GM12878 (cell line): ENCODE data around the gene DUSP12. TPM values are rescaled to one million over a fixed set of nuclear protein-coding genes. Genes with fewer than 3 reads are reported as not detected.

Source experiments
- ATAC-seq: fragments of 200-7000 bp; cut with Tn5 transposase; 3 replicates; pipeline ENCODE4 v1.9.1; 2020; ENCODE audit warnings: mild to moderate bottlenecking, moderate library complexity
- BruUV-seq: library from RNA; stranded (reverse); fragments of 400-500 nt; replicated peaks from 2 replicates; lab custom pipeline; 2021; lab: Mats Ljungman, UMichigan
- CTCF ChIA-PET: fragments of 300-600 bp; sonication (Branson Sonifier 250); formaldehyde crosslinking; extraction: SDS; loops from one replicate; lab custom pipeline; 2021; ENCODE audit warnings: inconsistent platforms; lab: Yijun Ruan, JAX
- POLR2A ChIA-PET: fragments of 350-600 bp; formaldehyde crosslinking; extraction: SDS; loops from one replicate; lab custom pipeline; 2021; ENCODE audit warnings: inconsistent platforms; lab: Charles Lee
- RAD21 ChIA-PET: fragments of 300-600 bp; sonication (Branson Sonifier 250); formaldehyde crosslinking; loops from one replicate; lab custom pipeline; 2023; ENCODE audit warnings: antibody characterized with exemption; ENCODE audit not compliant: unreplicated experiment; lab: Charles Lee
- SMC1A ChIA-PET: fragments of 300-600 bp; sonication (Branson Sonifier 250); formaldehyde crosslinking; loops from one replicate; lab custom pipeline; 2023; ENCODE audit not compliant: unreplicated experiment, uncharacterized antibody; lab: Charles Lee
- DNase-seq: peaks from one replicate; pipeline ENCODE4 v3.0.0-alpha.2; 2011; ENCODE audit warnings: low read depth, low spot score
- FAIRE-seq: peaks from 3 replicates; lab custom pipeline; 2011; peaks lifted over from hg19 to GRCh38; lab: Jason Lieb, UNC
- H2AFZ ChIP-seq: 2 replicates; pipeline ENCODE4 v1.6.0; 2011; ENCODE audit warnings: low read depth, low read length, control low read depth; ENCODE audit not compliant: control insufficient read depth
- H3K27ac ChIP-seq: 2 replicates; pipeline ENCODE4 v1.5.1; 2011; ENCODE audit warnings: control low read depth; ENCODE audit not compliant: control insufficient read depth, insufficient read depth
- H3K27me3 ChIP-seq, 2 experiments: replicated peaks in 1 of 2; 2 replicates each; pipeline versions ENCODE4 v1.6.0 to v1.6.1; 2011; ENCODE audit warnings: low read length in 1 of 2; ENCODE audit not compliant: control insufficient read depth in 2 of 2, insufficient read depth in 2 of 2
- H3K36me3 ChIP-seq, 2 experiments: 2 replicates each; pipeline ENCODE4 v1.5.1; 2011; ENCODE audit warnings: low read length in 1 of 2; ENCODE audit not compliant: control insufficient read depth in 2 of 2, insufficient read depth in 2 of 2
- H3K4me1 ChIP-seq: 2 replicates; pipeline ENCODE4 v1.6.1; 2011; ENCODE audit warnings: mild to moderate bottlenecking, low read length, moderate library complexity, mixed read lengths; ENCODE audit not compliant: control insufficient read depth, insufficient read depth
- H3K4me2 ChIP-seq: 2 replicates; pipeline ENCODE4 v1.6.0; 2011; ENCODE audit warnings: control low read depth; ENCODE audit not compliant: control insufficient read depth, insufficient read depth
- H3K4me3 ChIP-seq: fragments of 200-600 bp; sonication (generic); 2 replicates; pipeline ENCODE4 v1.5.1; 2016
- H3K79me2 ChIP-seq: 2 replicates; pipeline ENCODE4 v1.6.0; 2011; ENCODE audit warnings: low read length; ENCODE audit not compliant: control insufficient read depth, insufficient read depth
- H3K9ac ChIP-seq: 2 replicates; pipeline ENCODE4 v1.8.0; 2011; ENCODE audit warnings: low read length, control low read depth, mixed read lengths; ENCODE audit not compliant: control insufficient read depth, insufficient read depth
- H3K9me3 ChIP-seq: replicated peaks from 3 replicates; pipeline ENCODE4 v1.5.1; 2011; ENCODE audit warnings: mild to moderate bottlenecking, low read length; ENCODE audit not compliant: control insufficient read depth, insufficient read depth
- H4K20me1 ChIP-seq: 2 replicates; pipeline ENCODE4 v1.6.0; 2011; ENCODE audit not compliant: control insufficient read depth, insufficient read depth
- BRCA1 ChIP-seq: IDR thresholded peaks from 2 replicates; pipeline ENCODE4 v1.6.1; 2011; ENCODE audit warnings: low read depth, low read length, improper control_type of control experiment
- CBFB ChIP-seq: IDR thresholded peaks from 2 replicates; pipeline ENCODE4 v1.6.1; 2016; ENCODE audit warnings: antibody characterized with exemption, low read depth
- DPF2 ChIP-seq: fragments of 450-650 bp; IDR thresholded peaks from 2 replicates; pipeline ENCODE4 v1.6.1; 2017; ENCODE audit warnings: mild to moderate bottlenecking
- EGR1 ChIP-seq, 2 experiments: IDR thresholded peaks; 1 replicate in 1 of 2; 2 replicates in 1 of 2; pipeline ENCODE4 v1.6.1; 2011 to 2012; ENCODE audit warnings: low read depth in 2 of 2, low read length in 2 of 2, borderline replicate concordance in 1 of 2, mild to moderate bottlenecking in 1 of 2, moderate library complexity in 1 of 2
- KLF5 ChIP-seq: fragments of 450-650 bp; IDR thresholded peaks from 2 replicates; pipeline ENCODE4 v1.6.1; 2014; ENCODE audit warnings: mild to moderate bottlenecking; ENCODE audit not compliant: partially characterized antibody
- NR2C2 ChIP-seq: IDR thresholded peaks from 2 replicates; pipeline ENCODE4 v1.6.1; 2011; ENCODE audit warnings: borderline replicate concordance, low read depth; ENCODE audit not compliant: control insufficient read depth, insufficient read length
- NR2F1 ChIP-seq: fragments of 450-650 bp; conservative IDR thresholded peaks from 2 replicates; pipeline ENCODE4 v1.6.1; 2017; ENCODE audit warnings: mild to moderate bottlenecking
- PML ChIP-seq: IDR thresholded peaks from 2 replicates; pipeline ENCODE4 v1.6.1; 2012; ENCODE audit warnings: low read length, inconsistent platforms
- SREBF1 ChIP-seq: IDR thresholded peaks from 2 replicates; pipeline ENCODE4 v1.6.1; 2012; ENCODE audit warnings: mild to moderate bottlenecking, low read length
- SUZ12 ChIP-seq: fragments of 200-600 bp; sonication (generic); IDR thresholded peaks from one replicate; pipeline ENCODE4 v1.6.1; 2018; ENCODE audit warnings: antibody characterized with exemption, mild to moderate bottlenecking; ENCODE audit not compliant: unreplicated experiment
- YY1 ChIP-seq: IDR thresholded peaks from 2 replicates; pipeline ENCODE4 v1.6.1; 2011; ENCODE audit warnings: low read depth, mild to moderate bottlenecking, low read length
- ZNF207 ChIP-seq: fragments of 450-650 bp; IDR thresholded peaks from 2 replicates; pipeline ENCODE4 v1.6.1; 2014; ENCODE audit warnings: antibody characterized with exemption, mild to moderate bottlenecking, borderline replicate concordance
- ZNF384 ChIP-seq: IDR thresholded peaks from 2 replicates; pipeline ENCODE4 v1.6.1; 2012; ENCODE audit warnings: low read depth, mild to moderate bottlenecking, low read length, improper control_type of control experiment, borderline replicate concordance
- WGBS: methylation state at CpG from one replicate; pipeline ENCODE4 v1.1.6; 2016; ENCODE audit warnings: low lambda C conversion rate; ENCODE audit not compliant: insufficient replicate concordance, insufficient coverage; ENCODE audit errors: missing lambda C conversion rate; 5-methylcytosine and 5-hydroxymethylcytosine counted together
- in situ Hi-C: fragments of 300-500 bp; cut with MboI; formaldehyde crosslinking; loops from 9 replicates; pipeline ENCODE4 v1.14.3; 2018; ENCODE audit warnings: mixed read lengths
- intact Hi-C: fragments of 100-400 bp; cut with micrococcal nuclease; formaldehyde crosslinking; loops from one replicate; pipeline ENCODE4 v1.14.2; 2022; ENCODE audit not compliant: unreplicated experiment
- polyA plus RNA-seq, 11 experiments: library from polyadenylated mRNA; depleted of rRNA in 4 of 11; unstranded in 6 of 11; stranded (reverse) in 5 of 11; fragments of >200 nt; fragmentation: Nextera tagmentation in 4 of 11; fragmentation: Illumina TruSeq in 1 of 11; extraction: Ambion mirVana in 4 of 11; extraction: Trizol in 1 of 11; gene quantifications; 1 replicate in 1 of 11; 2 replicates in 10 of 11; pipeline versions ENCODE4 v1.2.1 to v1.2.3, GENCODE V29; 2011 to 2016; ENCODE audit warnings: inconsistent platforms in 2 of 11, missing spikeins in 2 of 11, low read depth in 1 of 11
- total RNA-seq, 4 experiments: library from RNA; depleted of rRNA in 3 of 4; stranded (reverse); fragments of >200 nt in 3 of 4; fragmentation: Illumina TruSeq in 1 of 4; extraction: Trizol in 1 of 4; gene quantifications; 2 replicates each; pipeline versions ENCODE4 v1.2.1 to v1.2.3, GENCODE V29; 2013 to 2021
- TF ChIP-seq, protein P1 (sequence below): fragments of 450-650 bp; IDR thresholded peaks from 2 replicates; pipeline ENCODE4 v1.6.1; 2017; ENCODE audit warnings: low read depth, mild to moderate bottlenecking, moderate library complexity
- TF ChIP-seq, protein P2 (sequence below): fragments of 450-650 bp; formaldehyde crosslinking; IDR thresholded peaks from 2 replicates; pipeline ENCODE4 v1.5.0; 2022; ENCODE audit warnings: mild to moderate bottlenecking, missing genetic modification characterization
- TF ChIP-seq, protein P3 (sequence below): fragments of 450-650 bp; IDR thresholded peaks from 2 replicates; pipeline ENCODE4 v1.6.1; 2018; ENCODE audit warnings: borderline replicate concordance, mild to moderate bottlenecking; ENCODE audit not compliant: partially characterized antibody

The DUSP12 gene
- total and polyA plus RNA-seq, 10 of the 15 experiments (the other 5 are each of a cell fraction or from before 2014, with no cell fraction given): 7.0 to 51.5 (median 35.4) TPM

DNA sequence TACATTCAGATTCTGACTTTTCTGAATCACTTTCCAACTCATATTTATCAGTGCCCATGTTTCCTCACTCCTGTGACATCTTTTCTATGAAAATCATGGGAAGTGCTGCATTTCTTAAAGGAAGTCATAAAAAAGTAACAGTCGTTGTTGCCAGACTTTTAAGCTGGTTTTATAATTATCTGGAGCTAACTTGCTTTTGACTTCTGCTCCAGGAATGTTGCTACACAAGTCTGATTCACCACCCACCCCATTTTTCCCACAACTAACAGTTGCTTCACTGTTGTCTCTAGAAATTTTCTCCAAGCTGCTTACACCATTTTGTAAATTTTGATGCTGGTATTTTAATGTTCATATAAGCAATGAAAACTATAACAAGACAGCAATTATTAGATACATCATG is 16.1 kb upstream of the DUSP12 start:
- ChIA-PET CTCF (interaction anchor here (0.6 to 16.4 kb wide), 5 partner anchors 25 to 475 kb away, joined by 3 to 262 read pairs (median 4); partner anchors contain the start of genes FCRLA and PCP4L1), RAD21 (interaction anchor here (1.3 to 1.4 kb wide), 2 partner anchors 26 to 244 kb away, joined by 3 read pairs; partner anchors contain the start of gene FCRLA), POLR2A (interaction anchor here (0.6 to 1.0 kb wide), 3 partner anchors 11 to 426 kb away, joined by 3 to 5 read pairs (median 5); no protein-coding TSS in a partner anchor), SMC1A (interaction anchor here (1.2 to 1.7 kb wide), 6 partner anchors 11 to 246 kb away, joined by 3 to 6 read pairs (median 4); no protein-coding TSS in a partner anchor)
- DNase-seq (no peak), ATAC-seq (no peak), FAIRE-seq (no peak)
- Histone ChIP-seq H3K4me3 (no peak overlapping the region), H3K27me3 (no peaks in the 10 kb centered on the region), H2AFZ (no peak overlapping the region), H3K9me3 (no peaks in the 10 kb centered on the region), H4K20me1 (no peaks in the 10 kb centered on the region), H3K4me2 (no peak overlapping the region), H3K36me3 (no peaks in the 10 kb centered on the region), H3K9ac (no peak overlapping the region), H3K79me2 (no peaks in the 10 kb centered on the region), H3K4me1 (peaks cover 55% of the 10 kb centered on the region), H3K27ac (no peak overlapping the region)
- in situ Hi-C loops (no loop called here), intact Hi-C loops (no loop called here)
- WGBS: 27% methylated on average over 1 of the region's 1 CpG
- BruUV-seq: no TSS peak
- TF ChIP-seq SREBF1 (no peak), EGR1 (IDR thresholded peaks at IDR 0.05; ENCODE audit: borderline replicate concordance in 1 of 2, low read depth in 2 of 2, low read length in 2 of 2) (no peak), NR2C2 (no peak), BRCA1 (no peak), KLF5 (no peak), SUZ12 (no peak), ZNF384 (no peak), DPF2 (no peak), PML (no peak), CBFB (no peak), YY1 (no peak), NR2F1 (no peak), ZNF207 (no peak)
- TF ChIP-seq, protein P1, sequence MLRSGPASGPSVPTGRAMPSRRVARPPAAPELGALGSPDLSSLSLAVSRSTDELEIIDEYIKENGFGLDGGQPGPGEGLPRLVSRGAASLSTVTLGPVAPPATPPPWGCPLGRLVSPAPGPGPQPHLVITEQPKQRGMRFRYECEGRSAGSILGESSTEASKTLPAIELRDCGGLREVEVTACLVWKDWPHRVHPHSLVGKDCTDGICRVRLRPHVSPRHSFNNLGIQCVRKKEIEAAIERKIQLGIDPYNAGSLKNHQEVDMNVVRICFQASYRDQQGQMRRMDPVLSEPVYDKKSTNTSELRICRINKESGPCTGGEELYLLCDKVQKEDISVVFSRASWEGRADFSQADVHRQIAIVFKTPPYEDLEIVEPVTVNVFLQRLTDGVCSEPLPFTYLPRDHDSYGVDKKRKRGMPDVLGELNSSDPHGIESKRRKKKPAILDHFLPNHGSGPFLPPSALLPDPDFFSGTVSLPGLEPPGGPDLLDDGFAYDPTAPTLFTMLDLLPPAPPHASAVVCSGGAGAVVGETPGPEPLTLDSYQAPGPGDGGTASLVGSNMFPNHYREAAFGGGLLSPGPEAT: no peak
- TF ChIP-seq, protein P2, sequence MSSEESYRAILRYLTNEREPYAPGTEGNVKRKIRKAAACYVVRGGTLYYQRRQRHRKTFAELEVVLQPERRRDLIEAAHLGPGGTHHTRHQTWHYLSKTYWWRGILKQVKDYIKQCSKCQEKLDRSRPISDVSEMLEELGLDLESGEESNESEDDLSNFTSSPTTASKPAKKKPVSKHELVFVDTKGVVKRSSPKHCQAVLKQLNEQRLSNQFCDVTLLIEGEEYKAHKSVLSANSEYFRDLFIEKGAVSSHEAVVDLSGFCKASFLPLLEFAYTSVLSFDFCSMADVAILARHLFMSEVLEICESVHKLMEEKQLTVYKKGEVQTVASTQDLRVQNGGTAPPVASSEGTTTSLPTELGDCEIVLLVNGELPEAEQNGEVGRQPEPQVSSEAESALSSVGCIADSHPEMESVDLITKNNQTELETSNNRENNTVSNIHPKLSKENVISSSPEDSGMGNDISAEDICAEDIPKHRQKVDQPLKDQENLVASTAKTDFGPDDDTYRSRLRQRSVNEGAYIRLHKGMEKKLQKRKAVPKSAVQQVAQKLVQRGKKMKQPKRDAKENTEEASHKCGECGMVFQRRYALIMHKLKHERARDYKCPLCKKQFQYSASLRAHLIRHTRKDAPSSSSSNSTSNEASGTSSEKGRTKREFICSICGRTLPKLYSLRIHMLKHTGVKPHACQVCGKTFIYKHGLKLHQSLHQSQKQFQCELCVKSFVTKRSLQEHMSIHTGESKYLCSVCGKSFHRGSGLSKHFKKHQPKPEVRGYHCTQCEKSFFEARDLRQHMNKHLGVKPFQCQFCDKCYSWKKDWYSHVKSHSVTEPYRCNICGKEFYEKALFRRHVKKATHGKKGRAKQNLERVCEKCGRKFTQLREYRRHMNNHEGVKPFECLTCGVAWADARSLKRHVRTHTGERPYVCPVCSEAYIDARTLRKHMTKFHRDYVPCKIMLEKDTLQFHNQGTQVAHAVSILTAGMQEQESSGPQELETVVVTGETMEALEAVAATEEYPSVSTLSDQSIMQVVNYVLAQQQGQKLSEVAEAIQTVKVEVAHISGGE: no peak
- TF ChIP-seq, protein P3, sequence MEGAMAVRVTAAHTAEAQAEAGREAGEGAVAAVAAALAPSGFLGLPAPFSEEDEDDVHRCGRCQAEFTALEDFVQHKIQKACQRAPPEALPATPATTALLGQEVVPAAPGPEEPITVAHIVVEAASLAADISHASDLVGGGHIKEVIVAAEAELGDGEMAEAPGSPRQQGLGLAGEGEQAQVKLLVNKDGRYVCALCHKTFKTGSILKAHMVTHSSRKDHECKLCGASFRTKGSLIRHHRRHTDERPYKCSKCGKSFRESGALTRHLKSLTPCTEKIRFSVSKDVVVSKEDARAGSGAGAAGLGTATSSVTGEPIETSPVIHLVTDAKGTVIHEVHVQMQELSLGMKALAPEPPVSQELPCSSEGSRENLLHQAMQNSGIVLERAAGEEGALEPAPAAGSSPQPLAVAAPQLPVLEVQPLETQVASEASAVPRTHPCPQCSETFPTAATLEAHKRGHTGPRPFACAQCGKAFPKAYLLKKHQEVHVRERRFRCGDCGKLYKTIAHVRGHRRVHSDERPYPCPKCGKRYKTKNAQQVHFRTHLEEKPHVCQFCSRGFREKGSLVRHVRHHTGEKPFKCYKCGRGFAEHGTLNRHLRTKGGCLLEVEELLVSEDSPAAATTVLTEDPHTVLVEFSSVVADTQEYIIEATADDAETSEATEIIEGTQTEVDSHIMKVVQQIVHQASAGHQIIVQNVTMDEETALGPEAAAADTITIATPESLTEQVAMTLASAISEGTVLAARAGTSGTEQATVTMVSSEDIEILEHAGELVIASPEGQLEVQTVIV: no peak
